Mononuclear cell (primary cell): ENCODE data around the gene RBM41. TPM values are rescaled to one million over a fixed set of nuclear protein-coding genes. Genes with fewer than 3 reads are reported as not detected.
"Not testable (repeated sequence)": the region's sequence is repeated elsewhere in the genome, so short reads cannot be mapped to it uniquely, and the experiment has no call there.

ENCODE experiments used
- H3K27me3 ChIP-seq: 2 replicates; pipeline ENCODE4 v1.6.0; 2011; ENCODE audit warnings: low read length, control low read depth; ENCODE audit not compliant: insufficient read depth
- H3K4me1 ChIP-seq: 2 replicates; pipeline ENCODE4 v1.5.1; 2011; ENCODE audit warnings: mild to moderate bottlenecking, low read length, control low read depth; ENCODE audit not compliant: insufficient read depth
- H3K4me3 ChIP-seq: 2 replicates; pipeline ENCODE4 v1.5.1; 2011; ENCODE audit warnings: mild to moderate bottlenecking, low read length, moderate library complexity
- H3K9me3 ChIP-seq: 2 replicates; pipeline ENCODE4 v1.5.1; 2011; ENCODE audit warnings: low read depth, mild to moderate bottlenecking, control low read depth, low read length
- total RNA-seq: library from RNA; depleted of rRNA; stranded (reverse); fragments of >200 nt; gene quantifications from one replicate; pipeline ENCODE4 v1.2.3, GENCODE V29; 2012

RBM41 gene
- total RNA-seq, 1 donor: 10.9 TPM

DNA sequence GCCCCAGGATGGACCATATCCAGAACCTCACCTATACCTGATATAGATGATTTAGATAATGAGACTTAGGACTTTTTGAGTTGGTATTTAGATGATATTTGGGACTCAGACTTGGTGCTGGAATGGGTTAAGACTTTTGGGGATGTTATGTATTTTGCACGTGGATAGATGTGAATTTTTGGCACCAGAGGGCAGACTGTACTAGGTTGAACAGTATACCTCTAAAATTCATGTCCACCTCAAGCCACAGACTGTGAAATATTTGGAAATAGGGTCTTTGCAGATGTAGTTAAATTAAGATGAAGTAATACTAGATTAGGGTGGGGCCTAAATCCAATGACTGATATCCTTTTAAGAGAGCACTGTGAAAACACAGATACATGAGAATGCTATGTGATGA is 15.6 kb downstream of the RBM41 start:
- Histone ChIP-seq H3K9me3 (no peaks in the 10 kb centered on the region), H3K4me1 (no peaks in the 10 kb centered on the region), H3K27me3 (no peaks in the 10 kb centered on the region), H3K4me3 (no peak overlapping the region)

- Histone ChIP-seq H3K4me1 (no peaks in the 10 kb centered on the region), H3K4me3 (no peak overlapping the region), H3K27me3 (no peaks in the 10 kb centered on the region), H3K9me3 (no peaks in the 10 kb centered on the region)
Measured at GRCh38 chrX:107076158-107076557, 42.5 kb downstream of the RBM41 start.

DNA sequence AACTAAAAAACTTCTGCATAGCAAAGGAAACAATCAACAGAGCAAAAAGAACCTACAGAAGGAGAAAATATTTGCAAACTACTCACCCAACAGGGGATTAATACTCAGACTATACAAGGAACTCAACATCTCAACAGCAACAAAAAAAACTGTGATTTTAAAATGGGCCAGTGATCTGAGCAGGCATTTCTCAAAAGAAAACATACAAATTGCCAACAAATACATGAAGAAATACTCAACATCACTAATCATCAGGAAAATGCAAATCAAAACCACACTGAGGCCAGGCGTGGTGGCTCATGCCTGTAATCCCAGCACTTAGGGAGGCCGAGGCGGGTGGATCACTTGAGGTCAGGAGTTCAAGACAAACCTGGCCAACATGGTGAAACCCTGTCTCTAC is 60.9 kb downstream of the RBM41 start:
- not testable (repeated sequence) for H3K4me1 ChIP-seq, H3K27me3 ChIP-seq, H3K9me3 ChIP-seq, H3K4me3 ChIP-seq

DNA sequence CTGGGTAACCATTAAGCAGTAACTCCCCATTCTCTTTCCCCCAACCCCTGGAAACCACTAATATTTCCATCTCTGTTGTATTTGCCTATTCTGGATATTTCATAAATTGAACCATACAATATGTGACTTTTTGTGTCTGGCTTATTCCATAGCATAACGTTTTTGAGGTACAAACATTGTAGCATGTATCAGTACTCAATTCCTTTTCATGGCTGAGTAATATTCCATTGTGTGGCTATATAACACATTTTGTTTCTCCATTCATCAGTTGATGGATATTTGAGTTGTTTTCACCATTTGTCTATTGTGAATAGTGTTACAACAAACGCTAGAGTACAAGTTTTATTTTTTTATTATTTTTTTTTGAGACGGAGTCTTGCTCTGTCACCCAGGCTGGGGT is 63.6 kb downstream of the RBM41 start:
- no peak overlapping the region for H3K4me3 ChIP-seq
- no peaks in the 10 kb centered on the region for H3K9me3 ChIP-seq
- H3K4me1 ChIP-seq: no peaks in the 10 kb centered on the region
- no peaks in the 10 kb centered on the region for H3K27me3 ChIP-seq

- H3K4me3 ChIP-seq: no peak overlapping the region
Measured at GRCh38 chrX:107050195-107050709, 68.4 kb downstream of the RBM41 start.

GRCh38 chrX:107047622-107048021 is 71.0 kb downstream of the RBM41 start:
- H3K27me3 ChIP-seq: no peaks in the 10 kb centered on the region
- no peak overlapping the region for H3K4me3 ChIP-seq
- no peaks in the 10 kb centered on the region for H3K9me3 ChIP-seq
- no peaks in the 10 kb centered on the region for H3K4me1 ChIP-seq

More at GRCh38 chrX:107050195-107050709, 68.4 kb downstream of the RBM41 start:
- no peaks in the 10 kb centered on the region for H3K9me3 ChIP-seq
- no peaks in the 10 kb centered on the region for H3K4me1 ChIP-seq
- no peaks in the 10 kb centered on the region for H3K27me3 ChIP-seq

DNA sequence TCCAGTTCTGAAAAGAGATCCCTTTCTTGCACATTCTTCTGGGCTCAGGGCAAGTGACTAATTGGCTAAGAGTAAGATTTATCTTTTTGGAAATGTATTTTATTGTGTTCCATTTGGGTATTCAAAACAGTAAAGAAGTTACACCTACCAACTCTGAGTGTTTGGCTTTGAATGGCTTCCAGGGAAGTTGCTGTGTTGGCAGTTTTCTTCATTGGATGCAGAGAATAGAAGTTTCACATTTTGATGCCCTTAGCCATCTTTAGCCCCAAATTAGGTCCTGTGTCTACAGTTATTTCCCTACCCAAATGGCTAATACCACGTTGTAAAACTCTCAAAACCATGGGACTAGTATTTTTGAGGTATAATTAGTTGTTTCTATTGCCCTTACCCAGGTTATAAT is 88.9 kb downstream of the RBM41 start:
- H3K27me3 ChIP-seq: no peaks in the 10 kb centered on the region
- H3K4me3 ChIP-seq: no peak overlapping the region
- no peaks in the 10 kb centered on the region for H3K4me1 ChIP-seq
- no peaks in the 10 kb centered on the region for H3K9me3 ChIP-seq

- Histone ChIP-seq H3K27me3 (no peaks in the 10 kb centered on the region), H3K4me1 (no peaks in the 10 kb centered on the region), H3K4me3 (no peak overlapping the region), H3K9me3 (no peaks in the 10 kb centered on the region)
Measured at GRCh38 chrX:107025545-107025944, 93.1 kb downstream of the RBM41 start.

DNA sequence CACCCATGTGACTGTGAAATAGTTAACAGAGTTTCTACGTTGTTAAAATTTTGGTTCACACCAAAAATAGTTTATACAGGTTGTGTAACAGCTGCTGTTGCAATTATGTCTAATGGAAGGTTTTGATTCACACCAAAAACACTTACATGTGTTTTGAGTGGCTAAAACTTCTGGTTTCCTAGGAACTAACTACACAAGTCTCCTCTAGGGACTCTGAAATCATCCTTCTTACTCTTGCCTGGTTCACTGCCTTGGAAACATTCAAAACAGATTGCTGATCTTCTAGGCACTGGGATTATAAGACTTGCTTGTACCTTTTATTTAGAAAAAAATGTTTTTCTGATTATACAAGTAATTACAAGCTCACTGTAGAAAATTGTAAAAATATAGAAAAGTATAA is 103.7 kb downstream of the RBM41 start:
- H3K9me3 ChIP-seq: no peaks in the 10 kb centered on the region
- H3K4me3 ChIP-seq: no peak overlapping the region
- H3K4me1 ChIP-seq: no peaks in the 10 kb centered on the region
- H3K27me3 ChIP-seq: no peaks in the 10 kb centered on the region

Other genes starting within 250 kb of the RBM41 start
- gene RIPPLY1, start 215.5 kb downstream of the RBM41 start, total RNA-seq: not detected
- gene CLDN2, start 198.4 kb downstream of the RBM41 start, total RNA-seq: not detected
- gene MORC4, start 118.6 kb downstream of the RBM41 start, total RNA-seq: 11.5 TPM
- gene NUP62CL, start 87.6 kb upstream of the RBM41 start, total RNA-seq: 2.3 TPM
- gene DNAAF6, start 87.8 kb upstream of the RBM41 start, total RNA-seq: 0.10 TPM